ENCODE data around the gene CDC14B.

CDC14B gene

DNA sequence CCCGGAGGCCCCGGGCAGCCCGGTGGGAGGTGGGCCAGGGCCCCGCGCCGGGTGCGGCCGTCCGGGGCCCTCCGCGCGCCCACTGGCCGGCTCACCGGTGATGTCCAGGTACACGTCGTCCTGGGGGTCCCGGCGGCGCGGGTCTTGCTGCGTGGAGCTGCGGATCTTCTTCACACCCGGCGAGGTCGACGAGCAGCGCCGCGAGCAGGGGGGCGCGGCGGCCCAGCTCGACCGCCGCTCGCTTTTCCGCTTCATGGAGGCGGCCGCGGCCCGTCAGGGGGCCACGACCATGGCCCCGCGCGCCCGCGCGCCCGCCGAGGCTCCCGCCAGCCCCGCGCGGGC lies 548 bp downstream of the CDC14B start:
- H3K36me3 ChIP-seq (ENCODE audit: insufficient read depth, low read length) = no peaks in the 10 kb centered on the region
- no peak overlapping the region for H3K4me3 ChIP-seq (ENCODE audit: low read length, poor library complexity, severe bottlenecking)
- no peaks in the 10 kb centered on the region for H3F3A ChIP-seq (ENCODE audit: low read depth)
- H3K27me3 ChIP-seq (ENCODE audit: insufficient read depth, low read length, poor library complexity, severe bottlenecking) = no peaks in the 10 kb centered on the region
- H3K9me3 ChIP-seq (ENCODE audit: insufficient read depth, low read depth, low read length) = no peaks in the 10 kb centered on the region
- H3K9me2 ChIP-seq (replicated peaks; ENCODE audit: low read depth, low read length) = no peaks in the 10 kb centered on the region
- peaks cover 9% of the 10 kb centered on the region for H3K4me1 ChIP-seq (ENCODE audit: insufficient read depth, low read length, poor library complexity, severe bottlenecking)
- TF ChIP-seq, protein P1, sequence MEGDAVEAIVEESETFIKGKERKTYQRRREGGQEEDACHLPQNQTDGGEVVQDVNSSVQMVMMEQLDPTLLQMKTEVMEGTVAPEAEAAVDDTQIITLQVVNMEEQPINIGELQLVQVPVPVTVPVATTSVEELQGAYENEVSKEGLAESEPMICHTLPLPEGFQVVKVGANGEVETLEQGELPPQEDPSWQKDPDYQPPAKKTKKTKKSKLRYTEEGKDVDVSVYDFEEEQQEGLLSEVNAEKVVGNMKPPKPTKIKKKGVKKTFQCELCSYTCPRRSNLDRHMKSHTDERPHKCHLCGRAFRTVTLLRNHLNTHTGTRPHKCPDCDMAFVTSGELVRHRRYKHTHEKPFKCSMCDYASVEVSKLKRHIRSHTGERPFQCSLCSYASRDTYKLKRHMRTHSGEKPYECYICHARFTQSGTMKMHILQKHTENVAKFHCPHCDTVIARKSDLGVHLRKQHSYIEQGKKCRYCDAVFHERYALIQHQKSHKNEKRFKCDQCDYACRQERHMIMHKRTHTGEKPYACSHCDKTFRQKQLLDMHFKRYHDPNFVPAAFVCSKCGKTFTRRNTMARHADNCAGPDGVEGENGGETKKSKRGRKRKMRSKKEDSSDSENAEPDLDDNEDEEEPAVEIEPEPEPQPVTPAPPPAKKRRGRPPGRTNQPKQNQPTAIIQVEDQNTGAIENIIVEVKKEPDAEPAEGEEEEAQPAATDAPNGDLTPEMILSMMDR (conservative IDR thresholded peaks at IDR 0.05; ENCODE audit: low read length) = no peak
- TF ChIP-seq EZH2phosphoT487 (IDR thresholded peaks at IDR 0.05; ENCODE audit: borderline replicate concordance) = no peak
- H3K4me2 ChIP-seq (ENCODE audit: low read depth, low read length, poor library complexity, severe bottlenecking) = no peak overlapping the region
- no peaks in the 10 kb centered on the region for H4K20me1 ChIP-seq (ENCODE audit: insufficient read depth, low read length, poor library complexity, severe bottlenecking)
- no peak overlapping the region for H3K9ac ChIP-seq (ENCODE audit: low read depth, low read length, poor library complexity, severe bottlenecking)
- no peak overlapping the region for H2AFZ ChIP-seq (ENCODE audit: low read length)
- H3K79me2 ChIP-seq (ENCODE audit: insufficient read depth, low read length) = no peaks in the 10 kb centered on the region

DNA sequence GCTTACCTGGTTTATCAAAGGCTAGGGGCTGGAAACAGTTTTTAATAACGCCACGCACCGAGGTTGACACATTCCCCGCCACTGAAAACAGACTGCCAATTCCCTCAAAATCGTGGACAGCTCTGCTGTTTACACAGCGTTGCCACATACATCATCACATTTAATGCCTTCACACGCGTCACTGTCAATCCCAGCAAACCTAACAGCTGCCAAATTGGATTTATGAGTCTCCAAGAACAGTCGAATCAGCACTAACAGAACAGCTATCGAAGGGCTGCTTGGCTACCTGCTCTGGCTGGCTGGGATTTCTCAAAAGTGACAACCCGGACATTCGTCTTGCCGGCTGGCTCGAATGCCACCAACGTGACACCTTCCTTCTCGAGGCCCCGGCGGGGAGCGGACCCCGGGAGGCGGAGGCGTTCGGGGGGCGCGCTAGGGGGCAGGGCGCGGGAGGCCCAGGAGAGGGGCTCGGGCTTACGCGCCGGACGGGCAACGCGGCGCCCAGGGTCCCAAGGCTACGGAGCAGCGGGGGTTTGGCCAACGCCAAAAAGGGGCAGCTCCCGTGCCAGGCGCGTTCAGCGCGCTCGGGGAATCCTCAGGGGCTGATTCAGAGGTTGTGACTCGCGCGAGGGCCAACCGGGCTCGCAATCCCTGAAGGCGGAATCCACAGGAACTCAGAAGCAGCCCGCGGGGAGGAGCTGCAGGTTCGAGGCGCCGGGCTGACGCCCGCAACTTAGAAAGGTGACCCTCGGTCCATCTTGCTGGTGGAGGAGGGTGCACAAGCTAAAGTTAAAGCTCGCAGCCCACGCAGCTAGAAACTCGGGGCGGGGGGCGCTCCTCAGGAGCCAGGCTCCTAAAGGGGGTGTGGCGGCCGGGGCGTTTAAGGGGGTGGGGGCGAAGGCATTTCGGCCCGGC lies 1.2 kb downstream of the CDC14B start:
- Histone ChIP-seq H3K9ac (ENCODE audit: low read depth, low read length, poor library complexity, severe bottlenecking) (no peak overlapping the region), H3K27me3 (ENCODE audit: insufficient read depth, low read length, poor library complexity, severe bottlenecking) (no peaks in the 10 kb centered on the region), H3K79me2 (ENCODE audit: insufficient read depth, low read length) (no peaks in the 10 kb centered on the region), H4K20me1 (ENCODE audit: insufficient read depth, low read length, poor library complexity, severe bottlenecking) (no peaks in the 10 kb centered on the region), H2AFZ (ENCODE audit: low read length) (no peak overlapping the region), H3K9me2 (replicated peaks; ENCODE audit: low read depth, low read length) (no peaks in the 10 kb centered on the region), H3F3A (ENCODE audit: low read depth) (no peaks in the 10 kb centered on the region), H3K36me3 (ENCODE audit: insufficient read depth, low read length) (no peaks in the 10 kb centered on the region), H3K9me3 (ENCODE audit: insufficient read depth, low read depth, low read length) (no peaks in the 10 kb centered on the region), H3K4me2 (ENCODE audit: low read depth, low read length, poor library complexity, severe bottlenecking) (no peak overlapping the region), H3K4me1 (ENCODE audit: insufficient read depth, low read length, poor library complexity, severe bottlenecking) (peaks cover 9% of the 10 kb centered on the region), H3K4me3 (ENCODE audit: low read length, poor library complexity, severe bottlenecking) (no peak overlapping the region)
- no peak for TF ChIP-seq EZH2phosphoT487 (IDR thresholded peaks at IDR 0.05; ENCODE audit: borderline replicate concordance)
- TF ChIP-seq, protein P1 (conservative IDR thresholded peaks at IDR 0.05; ENCODE audit: low read length) = no peak

DNA sequence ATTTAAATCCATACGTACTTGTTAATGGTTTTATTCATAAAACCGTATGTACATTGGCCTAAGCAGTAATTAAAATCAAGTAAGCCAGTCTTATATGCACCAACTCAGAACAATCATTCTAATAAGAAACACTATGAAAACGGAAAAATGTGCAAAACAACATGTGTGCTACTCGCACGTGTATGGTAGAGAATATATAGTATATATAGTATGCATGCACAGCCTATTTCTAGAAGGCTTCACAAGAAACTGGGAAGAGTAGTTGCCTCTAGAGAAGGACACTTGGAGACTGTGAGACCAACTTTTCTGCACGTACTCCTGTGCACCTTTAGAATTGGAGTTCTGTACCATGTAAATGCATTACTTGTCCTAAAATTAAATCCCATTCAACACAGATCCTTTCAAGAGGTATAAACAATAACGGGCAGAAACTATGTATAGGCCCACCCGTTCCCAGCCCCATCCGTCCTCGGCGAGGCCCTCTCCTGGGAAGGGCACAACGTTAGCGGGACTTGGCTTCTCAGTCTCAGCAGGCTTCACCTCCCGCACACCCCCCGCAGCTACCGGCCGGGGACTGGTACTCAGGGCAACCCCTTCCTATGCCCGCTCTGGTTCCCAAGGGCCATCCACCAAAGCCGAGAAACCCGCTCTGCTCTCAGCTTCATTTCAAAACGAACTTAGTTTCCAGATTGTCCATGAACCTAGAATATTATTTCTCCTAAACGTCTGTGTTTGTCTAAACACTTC lies 2.0 kb downstream of the CDC14B start:
- Histone ChIP-seq H4K20me1 (ENCODE audit: insufficient read depth, low read length, poor library complexity, severe bottlenecking) (no peaks in the 10 kb centered on the region), H3K4me2 (ENCODE audit: low read depth, low read length, poor library complexity, severe bottlenecking) (no peak overlapping the region), H3K9me2 (replicated peaks; ENCODE audit: low read depth, low read length) (no peaks in the 10 kb centered on the region), H2AFZ (ENCODE audit: low read length) (no peak overlapping the region), H3K9me3 (ENCODE audit: insufficient read depth, low read depth, low read length) (no peaks in the 10 kb centered on the region), H3K27me3 (ENCODE audit: insufficient read depth, low read length, poor library complexity, severe bottlenecking) (no peaks in the 10 kb centered on the region), H3K4me1 (ENCODE audit: insufficient read depth, low read length, poor library complexity, severe bottlenecking) (peaks cover 9% of the 10 kb centered on the region), H3F3A (ENCODE audit: low read depth) (no peaks in the 10 kb centered on the region), H3K79me2 (ENCODE audit: insufficient read depth, low read length) (no peaks in the 10 kb centered on the region), H3K36me3 (ENCODE audit: insufficient read depth, low read length) (no peaks in the 10 kb centered on the region), H3K9ac (ENCODE audit: low read depth, low read length, poor library complexity, severe bottlenecking) (no peak overlapping the region), H3K4me3 (ENCODE audit: low read length, poor library complexity, severe bottlenecking) (no peak overlapping the region)
- no peak for TF ChIP-seq EZH2phosphoT487 (IDR thresholded peaks at IDR 0.05; ENCODE audit: borderline replicate concordance)
- TF ChIP-seq, protein P1 (conservative IDR thresholded peaks at IDR 0.05; ENCODE audit: low read length) = no peak

All from Loucy (cell line).